ENCODE data around the gene CUZD1. TPM values are rescaled to one million over a fixed set of nuclear protein-coding genes. Genes with fewer than 3 reads are reported as not detected.

CUZD1 gene
- total and polyA plus RNA-seq, 2 of the 13 experiments (the other 11 are each of a cell fraction or from before 2014, with no cell fraction given): 0.22 to 0.29 TPM

DNA sequence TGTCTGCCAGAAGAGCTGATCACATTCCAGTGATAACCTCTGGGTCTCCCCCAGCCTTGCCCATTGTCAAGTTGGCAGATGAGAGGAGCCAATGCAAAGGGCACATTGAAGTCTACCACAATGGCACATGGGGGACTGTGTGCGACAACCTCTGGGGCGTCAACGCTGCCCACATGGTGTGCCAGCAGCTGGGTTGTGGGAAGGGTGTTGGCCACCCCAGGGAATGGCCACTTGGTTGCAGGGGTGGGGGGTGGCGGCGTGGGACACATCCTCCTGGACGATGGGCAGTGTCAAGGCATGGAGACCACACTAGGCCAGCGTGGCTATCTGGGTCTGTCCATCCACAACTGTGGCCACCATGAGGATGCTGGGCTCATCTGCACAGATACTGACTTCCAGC is 43.4 kb downstream of the CUZD1 start:
- FAIRE-seq (no peak), DNase-seq (ENCODE audit: low spot score) (no peak), ATAC-seq (no peak)
- 40% methylated on average over 3 of the region's 7 CpGs for WGBS (ENCODE audit: low lambda C conversion rate)
- no peak overlapping the region for H3K4me3 ChIP-seq (replicated peaks in 1 of 3; ENCODE audit: insufficient read depth in 1 of 3, low read depth in 2 of 3, low read length in 3 of 3)
- CTCF ChIA-PET (ENCODE audit: low intra/inter-chr PET ratio, low total read pairs): no interaction called here
- TF ChIP-seq HNRNPH1 (optimal IDR thresholded peaks at IDR 0.05; ENCODE audit: low read depth, low read length) (no peak), MEIS2 (CRISPR knock-in tag; IDR thresholded peaks at IDR 0.05) (no peak), ZNF101 (CRISPR knock-in tag; IDR thresholded peaks at IDR 0.05; ENCODE audit: borderline replicate concordance, low read depth) (no peak), MXD4 (CRISPR knock-in tag; IDR thresholded peaks at IDR 0.05) (no peak), KMT2B (CRISPR knock-in tag; IDR thresholded peaks at IDR 0.05) (no peak), KDM5B (CRISPR knock-in tag; IDR thresholded peaks at IDR 0.05; ENCODE audit: borderline replicate concordance) (no peak), CTCF (CRISPR knock-in tag; IDR thresholded peaks at IDR 0.05) (no peak), TAF1 (CRISPR knock-in tag; IDR thresholded peaks at IDR 0.05) (no peak), ZNF883 (CRISPR knock-in tag; IDR thresholded peaks at IDR 0.05; ENCODE audit: not compliant biosample characterization) (no peak), YEATS2 (CRISPR knock-in tag; IDR thresholded peaks at IDR 0.05; ENCODE audit: borderline replicate concordance) (no peak)
- TF ChIP-seq, protein P1, sequence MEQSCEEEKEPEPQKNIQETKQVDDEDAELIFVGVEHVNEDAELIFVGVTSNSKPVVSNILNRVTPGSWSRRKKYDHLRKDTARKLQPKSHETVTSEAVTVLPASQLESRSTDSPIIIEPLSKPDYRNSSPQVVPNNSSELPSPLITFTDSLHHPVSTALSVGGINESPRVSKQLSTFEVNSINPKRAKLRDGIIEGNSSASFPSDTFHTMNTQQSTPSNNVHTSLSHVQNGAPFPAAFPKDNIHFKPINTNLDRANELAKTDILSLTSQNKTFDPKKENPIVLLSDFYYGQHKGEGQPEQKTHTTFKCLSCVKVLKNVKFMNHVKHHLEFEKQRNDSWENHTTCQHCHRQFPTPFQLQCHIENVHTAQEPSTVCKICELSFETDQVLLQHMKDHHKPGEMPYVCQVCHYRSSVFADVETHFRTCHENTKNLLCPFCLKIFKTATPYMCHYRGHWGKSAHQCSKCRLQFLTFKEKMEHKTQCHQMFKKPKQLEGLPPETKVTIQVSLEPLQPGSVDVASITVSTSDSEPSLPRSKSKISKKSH (CRISPR knock-in tag; IDR thresholded peaks at IDR 0.05; ENCODE audit: borderline replicate concordance): no peak
- H3K9ac ChIP-seq (ENCODE audit: insufficient read depth, low read depth, low read length): no peak overlapping the region
- H3K27ac ChIP-seq (ENCODE audit: extremely low read length, insufficient read depth, low read length): no peak overlapping the region
- intact Hi-C loops (cut with micrococcal nuclease; ENCODE audit: unreplicated experiment) (no loop called here), in situ Hi-C loops (cut with HindIII; ENCODE audit: extremely low pct_ligation_motif_present, low pct_unique_long_range_greater_than_20kb) (no loop called here)
- H3K9me3 ChIP-seq (ENCODE audit: low read length): no peaks in the 10 kb centered on the region
- H3K4me2 ChIP-seq (ENCODE audit: low read depth, low read length): no peak overlapping the region
- no peaks in the 10 kb centered on the region for H3K36me3 ChIP-seq (replicated peaks in 1 of 2; ENCODE audit: control insufficient read depth in 1 of 2, insufficient read depth in 2 of 2, low read length in 2 of 2)
- POLR2A ChIA-PET: no interaction called here
- H3K79me2 ChIP-seq (ENCODE audit: insufficient read depth, low read length): no peaks in the 10 kb centered on the region
- H3K4me1 ChIP-seq (ENCODE audit: insufficient read depth, low read length): no peaks in the 10 kb centered on the region
- peaks cover 0 to 2% of the 10 kb centered on the region in 2 experiments; a peak in 2 of 5 replicates for H3K27me3 ChIP-seq (ENCODE audit: control insufficient read depth in 1 of 2, insufficient read depth in 2 of 2, low read length in 2 of 2)
- H4K20me1 ChIP-seq (ENCODE audit: insufficient read depth, low read length): no peaks in the 10 kb centered on the region
- no peak overlapping the region for H2AFZ ChIP-seq (ENCODE audit: low read length)
- no TSS peak for BruUV-seq (replicated peaks)
